Panc1 (cell line): Measurements from ENCODE around the gene CUL9. TPM values are rescaled to one million over a fixed set of nuclear protein-coding genes. Genes with fewer than 3 reads are reported as not detected.

ENCODE experiments used
- ATAC-seq: fragments of 200-7000 bp; cut with Tn5 transposase; 2 replicates; pipeline ENCODE4 v1.9.1; 2020; ENCODE audit warnings: mild to moderate bottlenecking, moderate library complexity
- BruUV-seq: library from RNA; stranded (reverse); fragments of 400-500 nt; replicated peaks from 2 replicates; lab custom pipeline; 2021; lab: Mats Ljungman, UMichigan
- CTCF ChIA-PET: fragments of 300-600 bp; sonication (Branson Sonifier 250); formaldehyde crosslinking; loops from one replicate; lab custom pipeline; 2022; ENCODE audit warnings: antibody characterized with exemption; lab: Charles Lee
- POLR2A ChIA-PET: fragments of 300-600 bp; sonication (Branson Sonifier 250); formaldehyde crosslinking; loops from one replicate; lab custom pipeline; 2022; ENCODE audit warnings: antibody characterized with exemption; lab: Charles Lee
- DNase-seq: peaks from one replicate; pipeline ENCODE4 v3.0.0-alpha.2; 2010; ENCODE audit warnings: low read depth, low spot score
- H3K27ac ChIP-seq: 2 replicates; pipeline ENCODE4 v1.5.1; 2011; ENCODE audit warnings: mild to moderate bottlenecking, low read length, inconsistent platforms
- H3K27me3 ChIP-seq: fragments of 200-500 bp; sonication (Bioruptor generic); 2 replicates; pipeline ENCODE4 v1.6.0; 2014; ENCODE audit warnings: low read length, inconsistent platforms; ENCODE audit not compliant: control insufficient read depth, insufficient read depth
- H3K36me3 ChIP-seq: fragments of 200-500 bp; sonication (Bioruptor generic); 2 replicates; pipeline ENCODE4 v1.5.1; 2014; ENCODE audit warnings: inconsistent platforms, mild to moderate bottlenecking, low read length, moderate library complexity; ENCODE audit not compliant: control insufficient read depth, insufficient read depth
- H3K4me1 ChIP-seq: 2 replicates; pipeline ENCODE4 v1.5.1; 2011; ENCODE audit warnings: inconsistent platforms, mild to moderate bottlenecking, low read length, moderate library complexity; ENCODE audit not compliant: control insufficient read depth, insufficient read depth
- H3K4me3 ChIP-seq, 2 experiments: 2 replicates each; pipeline ENCODE4 v1.5.1; 2011 to 2012; ENCODE audit warnings: low read depth in 2 of 2, low read length in 2 of 2, mild to moderate bottlenecking in 2 of 2, inconsistent platforms in 1 of 2, moderate library complexity in 1 of 2
- H3K9me3 ChIP-seq: fragments of 200-500 bp; sonication (Bioruptor generic); 2 replicates; pipeline ENCODE4 v1.5.1; 2014; ENCODE audit warnings: low read depth, mild to moderate bottlenecking, inconsistent platforms, low read length, moderate library complexity; ENCODE audit not compliant: control insufficient read depth, insufficient read depth
- CTCF ChIP-seq: fragments of 450-650 bp; IDR thresholded peaks from 2 replicates; pipeline ENCODE4 v1.5.1; 2017; ENCODE audit warnings: mild to moderate bottlenecking
- POLR2AphosphoS5 ChIP-seq: IDR thresholded peaks from 2 replicates; pipeline ENCODE4 v1.6.1; 2012; ENCODE audit warnings: mild to moderate bottlenecking, low read depth, low read length, moderate library complexity
- REST ChIP-seq, 2 experiments: IDR thresholded peaks; 2 replicates each; pipeline ENCODE4 v1.6.1; 2011 to 2012; ENCODE audit warnings: low read depth in 2 of 2, control low read depth in 1 of 2, low read length in 1 of 2, mild to moderate bottlenecking in 1 of 2, moderate library complexity in 1 of 2; ENCODE audit not compliant: insufficient read depth in 1 of 2
- SIN3A ChIP-seq: IDR thresholded peaks from 2 replicates; pipeline ENCODE4 v1.6.1; 2012; ENCODE audit warnings: low read depth, mild to moderate bottlenecking, low read length, moderate library complexity, borderline replicate concordance; ENCODE audit not compliant: insufficient read depth
- in situ Hi-C: cut with HindIII; loops from 2 replicates; pipeline ENCODE4 v1.10.0; 2016; ENCODE audit warnings: low sequenced_read_pairs, low pct_unique_long_range_greater_than_20kb
- intact Hi-C: fragments of 100-400 bp; cut with micrococcal nuclease; formaldehyde crosslinking; loops from one replicate; pipeline ENCODE4 v1.10.0; 2022; ENCODE audit not compliant: unreplicated experiment
- total RNA-seq: library from RNA; stranded (reverse); gene quantifications from one replicate; pipeline ENCODE4 v1.2.1, GENCODE V29; 2021; ENCODE audit not compliant: unreplicated experiment

Gene CUL9
- total RNA-seq, 1 experiment from 2014 or later: 54.3 TPM

GRCh38 chr6:43257367-43258145 is 75.6 kb downstream of the CUL9 start:
- no peaks in the 10 kb centered on the region for H3K36me3 ChIP-seq
- H3K9me3 ChIP-seq: no peaks in the 10 kb centered on the region
- no TSS peak for BruUV-seq
- ATAC-seq (no peak; the same call in 1 of the 2 replicates), DNase-seq (no peak)
- no peak overlapping the region for H3K27ac ChIP-seq
- no peak for TF ChIP-seq SIN3A
- TF ChIP-seq CTCF: no peak
- no peak for TF ChIP-seq REST (IDR thresholded peaks at IDR 0.05; ENCODE audit: insufficient read depth in 1 of 2, low read depth in 2 of 2, low read length in 1 of 2)
- no peak for TF ChIP-seq POLR2AphosphoS5
- H3K4me3 ChIP-seq: no peak overlapping the region
- CTCF ChIA-PET: no interaction called here
- no peaks in the 10 kb centered on the region; the same call in 1 of the 2 replicates for H3K4me1 ChIP-seq
- in situ Hi-C loops: no loop called here
- POLR2A ChIA-PET: no interaction called here
- H3K27me3 ChIP-seq: no peaks in the 10 kb centered on the region
- intact Hi-C loops: no loop called here

GRCh38 chr6:43258180-43258579 is 76.2 kb downstream of the CUL9 start:
- H3K4me1 ChIP-seq: no peaks in the 10 kb centered on the region; the same call in 1 of the 2 replicates
- H3K27me3 ChIP-seq: no peaks in the 10 kb centered on the region
- BruUV-seq: no TSS peak
- in situ Hi-C loops (no loop called here), intact Hi-C loops (no loop called here)
- TF ChIP-seq REST (IDR thresholded peaks at IDR 0.05; ENCODE audit: insufficient read depth in 1 of 2, low read depth in 2 of 2, low read length in 1 of 2) (no peak), SIN3A (no peak)
- ChIA-PET CTCF (no interaction called here), POLR2A (no interaction called here)
- ATAC-seq (no peak), DNase-seq (no peak)
- H3K27ac ChIP-seq: no peak overlapping the region
- H3K36me3 ChIP-seq: no peaks in the 10 kb centered on the region
- no peaks in the 10 kb centered on the region for H3K9me3 ChIP-seq
- H3K4me3 ChIP-seq: no peak overlapping the region
